GM21576 (cell line): ENCODE data around the gene MOB1A.
"Not testable (repeated sequence)": the region's sequence is repeated elsewhere in the genome, so short reads cannot be mapped to it uniquely, and the experiment has no call there.

Experiments
- ATAC-seq: cut with Tn5 transposase; IDR thresholded peaks from one replicate; pipeline ENCODE4 v1.9.1; 2021; ENCODE audit warnings: mild to moderate bottlenecking, moderate library complexity; ENCODE audit not compliant: unreplicated experiment

Gene MOB1A

GRCh38 chr2:74178211-74179062, at the start of gene MOB1A:
TSS of gene MOB1A (minus strand) at chr2:74178879. CDS start at chr2:74178674, 205 bp downstream.
- ATAC-seq = peak; percentile 74

GRCh38 chr2:74227646-74228045, 49.0 kb upstream of the MOB1A start:
- no peak for ATAC-seq

- ATAC-seq = no peak
These were observed 48.1 kb upstream of the MOB1A start for GRCh38 chr2:74226648-74227213.

- ATAC-seq = no peak
These were observed 47.2 kb upstream of the MOB1A start for GRCh38 chr2:74225698-74226459.

- ATAC-seq = no peak
These were observed 45.5 kb upstream of the MOB1A start for GRCh38 chr2:74223941-74224770.

- no peak for ATAC-seq
These were observed 43.6 kb upstream of the MOB1A start for GRCh38 chr2:74222300-74222650.

- no peak for ATAC-seq
These were observed 43.1 kb upstream of the MOB1A start for GRCh38 chr2:74221604-74222299.

- ATAC-seq = no peak
These were observed 42.4 kb upstream of the MOB1A start for GRCh38 chr2:74221091-74221490.

- no peak for ATAC-seq
These were observed 41.3 kb upstream of the MOB1A start for GRCh38 chr2:74219846-74220486.

- no peak for ATAC-seq
These were observed 38.0 kb upstream of the MOB1A start for GRCh38 chr2:74216642-74217041.

- not testable (repeated sequence) for ATAC-seq
These were observed 37.1 kb upstream of the MOB1A start for GRCh38 chr2:74215771-74216170.

GRCh38 chr2:74212702-74213410, 34.2 kb upstream of the MOB1A start:
- ATAC-seq = no peak

GRCh38 chr2:74206180-74206688, 27.6 kb upstream of the MOB1A start:
- ATAC-seq = peak; percentile 64

GRCh38 chr2:74205596-74205995, 26.9 kb upstream of the MOB1A start:
- peak; percentile 45 for ATAC-seq

- ATAC-seq = no peak
These were observed 26.4 kb upstream of the MOB1A start for GRCh38 chr2:74205113-74205512.

GRCh38 chr2:74204436-74204835, 25.8 kb upstream of the MOB1A start:
- no peak for ATAC-seq

GRCh38 chr2:74201596-74201995, 22.9 kb upstream of the MOB1A start:
- ATAC-seq = no peak

- ATAC-seq = no peak
These were observed 22.5 kb upstream of the MOB1A start for GRCh38 chr2:74201196-74201595.

GRCh38 chr2:74199871-74200305, 21.2 kb upstream of the MOB1A start:
- no peak for ATAC-seq
